RWPE2 (cell line): Measurements from ENCODE around the gene KLHL29.

Source experiments
- ATAC-seq: fragments of 200-7000 bp; cut with Tn5 transposase; 3 replicates; pipeline ENCODE4 v1.9.1; 2021; ENCODE audit warnings: low read depth
- DNase-seq: peaks from one replicate; pipeline ENCODE4 v3.0.0-alpha.2; 2020; ENCODE audit warnings: low spot score
- H3K27ac ChIP-seq: fragments of 450-650 bp; 2 replicates; pipeline ENCODE4 v1.5.1; 2017; ENCODE audit warnings: mild to moderate bottlenecking; ENCODE audit not compliant: poor library complexity, severe bottlenecking
- H3K27me3 ChIP-seq: fragments of 250-450 bp; sonication (Bioruptor Pico); 2 replicates; pipeline ENCODE4 v1.5.1; 2021; ENCODE audit warnings: mild to moderate bottlenecking, moderate library complexity; ENCODE audit not compliant: insufficient read depth, poor library complexity, severe bottlenecking
- H3K36me3 ChIP-seq: fragments of 250-450 bp; sonication (Bioruptor Pico); 2 replicates; pipeline ENCODE4 v1.5.1; 2020; ENCODE audit warnings: low read depth, mild to moderate bottlenecking, moderate library complexity
- H3K4me1 ChIP-seq: fragments of 250-450 bp; sonication (Bioruptor Pico); 2 replicates; pipeline ENCODE4 v1.5.1; 2021; ENCODE audit warnings: mild to moderate bottlenecking, moderate library complexity; ENCODE audit not compliant: insufficient read depth, poor library complexity, severe bottlenecking
- H3K4me3 ChIP-seq: fragments of 250-450 bp; sonication (Bioruptor Pico); 2 replicates; pipeline ENCODE4 v1.5.1; 2021; ENCODE audit warnings: mild to moderate bottlenecking, moderate library complexity; ENCODE audit not compliant: severe bottlenecking
- H3K9me3 ChIP-seq: fragments of 250-450 bp; sonication (Bioruptor Pico); 2 replicates; pipeline ENCODE4 v1.5.1; 2021; ENCODE audit warnings: mild to moderate bottlenecking, moderate library complexity; ENCODE audit not compliant: severe bottlenecking
- CTCF ChIP-seq: fragments of 450-650 bp; IDR thresholded peaks from one replicate; pipeline ENCODE4 v1.5.1; 2017; ENCODE audit warnings: mild to moderate bottlenecking, moderate library complexity; ENCODE audit not compliant: poor library complexity, severe bottlenecking

Gene KLHL29

DNA sequence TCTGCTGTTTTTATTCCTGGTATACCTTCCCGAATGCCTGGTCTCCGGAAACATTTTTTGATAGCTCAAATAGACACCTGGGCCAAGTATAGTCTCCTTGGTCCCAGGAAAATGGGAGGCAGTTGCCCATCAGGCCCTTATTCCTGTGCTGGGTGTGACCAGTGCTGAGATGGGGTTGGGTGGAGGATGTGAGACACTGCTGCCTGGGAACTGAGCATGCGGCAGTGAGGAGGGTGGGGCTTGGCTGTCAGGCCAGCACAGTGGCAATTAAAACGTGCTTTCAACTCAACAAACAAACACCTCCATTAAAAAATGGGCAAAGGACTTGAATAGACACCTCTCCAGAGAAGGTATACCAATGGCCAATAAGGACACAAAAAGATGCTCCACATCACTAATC is 12.5 kb downstream of the KLHL29 start:
- Histone ChIP-seq H3K4me3 (no peak overlapping the region), H3K9me3 (no peaks in the 10 kb centered on the region), H3K27me3 (no peaks in the 10 kb centered on the region), H3K27ac (no peak overlapping the region), H3K36me3 (no peaks in the 10 kb centered on the region), H3K4me1 (no peaks in the 10 kb centered on the region)
- DNase-seq (no peak), ATAC-seq (no peak)
- no peak for TF ChIP-seq CTCF

DNA sequence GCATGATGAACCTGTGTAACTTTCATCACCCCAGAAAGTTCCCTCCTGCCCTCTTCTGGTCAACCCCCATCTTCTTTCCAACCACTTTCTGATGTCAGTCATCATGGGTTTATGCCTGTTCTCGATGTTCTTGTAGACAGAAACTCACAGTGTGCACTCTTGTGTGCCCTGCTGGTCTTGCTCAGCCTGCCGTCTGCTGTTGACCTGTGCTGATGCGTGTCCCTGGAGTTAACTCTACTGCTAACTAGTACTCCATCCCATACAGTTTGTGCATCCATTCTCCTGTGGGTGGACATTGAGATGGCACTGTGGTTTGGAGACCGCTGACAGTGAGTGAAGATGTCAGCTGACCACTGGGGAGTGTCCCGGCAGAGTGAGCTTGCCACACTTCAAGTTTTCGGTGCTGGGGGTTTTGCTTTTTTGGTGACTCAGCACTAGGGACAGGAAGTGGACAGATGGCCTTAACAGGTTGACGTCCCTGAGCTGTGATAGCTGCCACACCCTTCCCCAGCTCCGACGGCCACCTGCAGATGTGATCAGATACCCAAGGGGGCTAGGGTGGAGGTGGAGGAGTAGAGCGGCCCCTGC is 14.8 kb downstream of the KLHL29 start:
- peak; percentile 7 for DNase-seq

DNA sequence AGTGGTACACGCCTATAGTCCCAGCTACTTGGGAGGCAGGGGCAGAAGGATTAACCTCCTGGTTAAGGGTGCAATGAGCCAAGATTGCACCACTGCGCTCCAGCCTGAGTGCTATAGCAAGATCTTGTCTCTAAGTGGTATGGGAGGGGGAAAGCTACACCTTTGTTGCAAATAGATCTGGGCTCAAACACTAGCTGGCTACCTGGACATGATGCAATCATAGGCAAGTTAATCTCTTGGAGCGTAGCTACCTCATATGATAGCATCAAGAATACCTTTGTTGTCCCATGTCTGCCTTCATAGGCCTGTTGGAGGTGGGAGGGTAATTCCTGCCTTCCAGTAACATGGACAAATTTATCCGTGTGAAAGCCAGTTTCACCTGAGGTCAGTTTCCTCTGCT is 15.7 kb downstream of the KLHL29 start:
- H3K4me3 ChIP-seq = no peak overlapping the region
- peaks cover 16% of the 10 kb centered on the region for H3K4me1 ChIP-seq
- ATAC-seq = no peak
- no peaks in the 10 kb centered on the region for H3K27me3 ChIP-seq
- no peaks in the 10 kb centered on the region for H3K36me3 ChIP-seq
- TF ChIP-seq CTCF = no peak
- H3K27ac ChIP-seq = no peak overlapping the region
- no peak for DNase-seq
- no peaks in the 10 kb centered on the region for H3K9me3 ChIP-seq

More for the DNA sequence above, 14.8 kb downstream of the KLHL29 start:
- Histone ChIP-seq H3K36me3 (no peaks in the 10 kb centered on the region), H3K4me1 (peaks cover 15% of the 10 kb centered on the region), H3K4me3 (no peak overlapping the region), H3K27me3 (no peaks in the 10 kb centered on the region), H3K9me3 (no peaks in the 10 kb centered on the region), H3K27ac (no peak overlapping the region)
- TF ChIP-seq CTCF = peak; percentile 9
- ATAC-seq = no peak

GRCh38 chr2:23401427-23402204 is 16.6 kb downstream of the KLHL29 start:
- Histone ChIP-seq H3K27me3 (no peaks in the 10 kb centered on the region), H3K4me1 (peaks cover 16% of the 10 kb centered on the region), H3K9me3 (no peaks in the 10 kb centered on the region), H3K36me3 (no peaks in the 10 kb centered on the region), H3K4me3 (no peak overlapping the region), H3K27ac (no peak overlapping the region)
- DNase-seq = no peak
- no peak for TF ChIP-seq CTCF
- no peak for ATAC-seq

DNA sequence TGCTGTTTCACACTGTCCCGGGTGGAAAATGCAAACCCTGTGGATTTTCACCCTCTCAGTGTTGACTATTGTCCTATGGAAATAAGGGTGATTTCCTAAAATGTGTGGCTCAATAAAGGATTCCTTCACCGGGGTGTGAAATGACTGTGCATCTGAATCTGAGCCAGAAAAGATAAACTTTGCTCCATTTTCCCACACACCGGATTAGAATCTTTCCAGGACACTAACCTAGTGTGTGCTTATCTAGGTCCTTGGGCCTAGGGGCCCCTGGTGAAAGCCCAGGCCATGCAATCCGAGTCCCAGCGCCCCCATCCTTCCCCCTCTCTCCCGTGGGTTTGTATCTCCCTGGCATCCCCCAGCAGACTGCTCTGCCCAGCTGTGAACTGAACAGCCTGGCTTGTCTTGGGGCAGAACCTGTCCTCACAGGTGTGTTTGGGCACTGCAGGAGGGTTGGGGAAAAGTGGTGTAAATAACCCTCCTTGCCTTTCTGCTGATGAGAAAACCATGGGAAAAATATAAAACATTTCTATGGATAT is 17.3 kb downstream of the KLHL29 start:
- TF ChIP-seq CTCF = no peak
- no peaks in the 10 kb centered on the region for H3K36me3 ChIP-seq
- no peak overlapping the region for H3K27ac ChIP-seq
- ATAC-seq (no peak), DNase-seq (no peak)
- H3K9me3 ChIP-seq = no peaks in the 10 kb centered on the region
- H3K4me3 ChIP-seq = no peak overlapping the region
- peaks cover 16% of the 10 kb centered on the region for H3K4me1 ChIP-seq
- no peaks in the 10 kb centered on the region for H3K27me3 ChIP-seq
